ENCODE measurements around the gene SRSF1. TPM values are rescaled to one million over a fixed set of nuclear protein-coding genes. Genes with fewer than 3 reads are reported as not detected.

SRSF1 gene
- polyA plus RNA-seq, 3 donors: 51.2 to 72.1 (median 61.6) TPM

- Mint-ChIP-seq H3K4me1 (no peaks in the 10 kb centered on the region), H3K27me3 (ENCODE audit: low read depth in 3 of 3) (peaks cover 2 to 9% (median 8%) of the 10 kb centered on the region in 3 donors), H3K27ac (no peak overlapping the region), H3K36me3 (no peaks in the 10 kb centered on the region), H3K9me3 (no peaks in the 10 kb centered on the region), H3K4me3 (no peak overlapping the region)
- no peak for DNase-seq
- WGBS (ENCODE audit: insufficient coverage): 93% methylated on average over 3 of the region's 6 CpGs
- Histone ChIP-seq H3K4me3 (replicated peaks in 1 of 3; ENCODE audit: low read depth in 2 of 3, low read length in 3 of 3) (no peak overlapping the region), H3K9me3 (replicated peaks in 1 of 2; ENCODE audit: control insufficient read depth in 1 of 2, insufficient read depth in 1 of 2, low read length in 2 of 2) (no peaks in the 10 kb centered on the region), H3K27me3 (ENCODE audit: control insufficient read depth in 2 of 2, insufficient read depth in 2 of 2, low read length in 2 of 2) (peaks cover 0 to 3% of the 10 kb centered on the region in 2 donors), H4K20me1 (ENCODE audit: insufficient read depth, low read length) (no peaks in the 10 kb centered on the region), H3K4me2 (replicated peaks; ENCODE audit: extremely low read depth, low read length, poor library complexity, severe bottlenecking) (no peak overlapping the region), H3K27ac (ENCODE audit: low read depth in 1 of 2, low read length in 2 of 2) (no peak overlapping the region), H3K9ac (ENCODE audit: insufficient read depth, low read length, poor library complexity, severe bottlenecking) (no peak overlapping the region), H3K36me3 (replicated peaks in 1 of 2; ENCODE audit: control insufficient read depth in 1 of 2, insufficient read depth in 2 of 2, low read length in 2 of 2) (no peaks in the 10 kb centered on the region), H2AFZ (ENCODE audit: insufficient read depth, low read depth, low read length, poor library complexity, severe bottlenecking) (no peak overlapping the region), H3K4me1 (ENCODE audit: control insufficient read depth in 1 of 2, insufficient read depth in 2 of 2, low read length in 2 of 2) (no peaks in the 10 kb centered on the region), H3K79me2 (ENCODE audit: insufficient read depth, low read length) (no peaks in the 10 kb centered on the region)
- TF ChIP-seq CTCF (IDR thresholded peaks at IDR 0.05): no peak
- intact Hi-C loops (cut with micrococcal nuclease): no loop called here
Observed at GRCh38 chr17:58054641-58055040, 47.6 kb upstream of the SRSF1 start.

- Mint-ChIP-seq H3K36me3 (no peaks in the 10 kb centered on the region), H3K27ac (peak overlapping the region in 1 of 7 donors; percentile 28)
- WGBS (ENCODE audit: insufficient coverage): 71% methylated on average over 8 of the region's 8 CpGs
Observed at GRCh38 chr17:58052945-58053715, 46.1 kb upstream of the SRSF1 start.

More at GRCh38 chr17:58052945-58053715, 46.1 kb upstream of the SRSF1 start:
- H3K4me1 Mint-ChIP-seq: no peaks in the 10 kb centered on the region
- H3K36me3 ChIP-seq (replicated peaks in 1 of 2; ENCODE audit: control insufficient read depth in 1 of 2, insufficient read depth in 2 of 2, low read length in 2 of 2): no peaks in the 10 kb centered on the region
- H3K79me2 ChIP-seq (ENCODE audit: insufficient read depth, low read length): no peaks in the 10 kb centered on the region
- H3K4me3 Mint-ChIP-seq: no peak overlapping the region
- no peaks in the 10 kb centered on the region for H3K4me1 ChIP-seq (ENCODE audit: control insufficient read depth in 1 of 2, insufficient read depth in 2 of 2, low read length in 2 of 2)
- H3K9ac ChIP-seq (ENCODE audit: insufficient read depth, low read length, poor library complexity, severe bottlenecking): no peak overlapping the region
- DNase-seq: no peak
- no peaks in the 10 kb centered on the region for H3K9me3 Mint-ChIP-seq
- intact Hi-C loops (cut with micrococcal nuclease): no loop called here
- H3K27ac ChIP-seq (ENCODE audit: low read depth in 1 of 2, low read length in 2 of 2): no peak overlapping the region
- H3K27me3 ChIP-seq (ENCODE audit: control insufficient read depth in 2 of 2, insufficient read depth in 2 of 2, low read length in 2 of 2): peaks cover 0 to 3% of the 10 kb centered on the region in 2 donors
- H3K27me3 Mint-ChIP-seq (ENCODE audit: low read depth in 3 of 3): peaks cover 2 to 6% (median 5%) of the 10 kb centered on the region in 3 donors
- H4K20me1 ChIP-seq (ENCODE audit: insufficient read depth, low read length): no peaks in the 10 kb centered on the region
- H2AFZ ChIP-seq (ENCODE audit: insufficient read depth, low read depth, low read length, poor library complexity, severe bottlenecking): no peak overlapping the region
- H3K4me2 ChIP-seq (replicated peaks; ENCODE audit: extremely low read depth, low read length, poor library complexity, severe bottlenecking): no peak overlapping the region
- no peak for TF ChIP-seq CTCF (IDR thresholded peaks at IDR 0.05)
- no peaks in the 10 kb centered on the region for H3K9me3 ChIP-seq (replicated peaks in 1 of 2; ENCODE audit: control insufficient read depth in 1 of 2, insufficient read depth in 1 of 2, low read length in 2 of 2)
- no peak overlapping the region for H3K4me3 ChIP-seq (replicated peaks in 1 of 3; ENCODE audit: low read depth in 2 of 3, low read length in 3 of 3)
